ENCODE results near the gene ZNF692. TPM values are rescaled to one million over a fixed set of nuclear protein-coding genes. Genes with fewer than 3 reads are reported as not detected.

Gene ZNF692
- total and polyA plus RNA-seq, 7 donors: 13.4 to 30.8 (median 19.6) TPM

- WGBS, 3 donors: 93 to 96% (median 95%) methylated on average over 69 to 72 of the region's 72 CpGs
- no peak for ATAC-seq
- intact Hi-C loops (cut with DNase I): no loop called here
- no peak overlapping the region for H3K27ac ChIP-seq
- DNase-seq: no peak
- peaks cover 10% of the 10 kb centered on the region for H3K4me1 ChIP-seq
- H3K36me3 ChIP-seq (ENCODE audit: insufficient read depth in 1 of 2, low read depth in 1 of 2): peaks cover 25 to 75% of the 10 kb centered on the region in 2 donors
- no peaks in the 10 kb centered on the region for H3K27me3 ChIP-seq (ENCODE audit: insufficient read depth in 3 of 3, low read length in 2 of 3)
- H3K4me3 ChIP-seq: no peak overlapping the region
- TF ChIP-seq, protein P1, sequence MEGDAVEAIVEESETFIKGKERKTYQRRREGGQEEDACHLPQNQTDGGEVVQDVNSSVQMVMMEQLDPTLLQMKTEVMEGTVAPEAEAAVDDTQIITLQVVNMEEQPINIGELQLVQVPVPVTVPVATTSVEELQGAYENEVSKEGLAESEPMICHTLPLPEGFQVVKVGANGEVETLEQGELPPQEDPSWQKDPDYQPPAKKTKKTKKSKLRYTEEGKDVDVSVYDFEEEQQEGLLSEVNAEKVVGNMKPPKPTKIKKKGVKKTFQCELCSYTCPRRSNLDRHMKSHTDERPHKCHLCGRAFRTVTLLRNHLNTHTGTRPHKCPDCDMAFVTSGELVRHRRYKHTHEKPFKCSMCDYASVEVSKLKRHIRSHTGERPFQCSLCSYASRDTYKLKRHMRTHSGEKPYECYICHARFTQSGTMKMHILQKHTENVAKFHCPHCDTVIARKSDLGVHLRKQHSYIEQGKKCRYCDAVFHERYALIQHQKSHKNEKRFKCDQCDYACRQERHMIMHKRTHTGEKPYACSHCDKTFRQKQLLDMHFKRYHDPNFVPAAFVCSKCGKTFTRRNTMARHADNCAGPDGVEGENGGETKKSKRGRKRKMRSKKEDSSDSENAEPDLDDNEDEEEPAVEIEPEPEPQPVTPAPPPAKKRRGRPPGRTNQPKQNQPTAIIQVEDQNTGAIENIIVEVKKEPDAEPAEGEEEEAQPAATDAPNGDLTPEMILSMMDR (IDR thresholded peaks at IDR 0.05): no peak
- H3K9me3 ChIP-seq: no peaks in the 10 kb centered on the region
These were observed 10.8 kb downstream of the ZNF692 start for GRCh38 chr1:248847956-248848561.

DNA sequence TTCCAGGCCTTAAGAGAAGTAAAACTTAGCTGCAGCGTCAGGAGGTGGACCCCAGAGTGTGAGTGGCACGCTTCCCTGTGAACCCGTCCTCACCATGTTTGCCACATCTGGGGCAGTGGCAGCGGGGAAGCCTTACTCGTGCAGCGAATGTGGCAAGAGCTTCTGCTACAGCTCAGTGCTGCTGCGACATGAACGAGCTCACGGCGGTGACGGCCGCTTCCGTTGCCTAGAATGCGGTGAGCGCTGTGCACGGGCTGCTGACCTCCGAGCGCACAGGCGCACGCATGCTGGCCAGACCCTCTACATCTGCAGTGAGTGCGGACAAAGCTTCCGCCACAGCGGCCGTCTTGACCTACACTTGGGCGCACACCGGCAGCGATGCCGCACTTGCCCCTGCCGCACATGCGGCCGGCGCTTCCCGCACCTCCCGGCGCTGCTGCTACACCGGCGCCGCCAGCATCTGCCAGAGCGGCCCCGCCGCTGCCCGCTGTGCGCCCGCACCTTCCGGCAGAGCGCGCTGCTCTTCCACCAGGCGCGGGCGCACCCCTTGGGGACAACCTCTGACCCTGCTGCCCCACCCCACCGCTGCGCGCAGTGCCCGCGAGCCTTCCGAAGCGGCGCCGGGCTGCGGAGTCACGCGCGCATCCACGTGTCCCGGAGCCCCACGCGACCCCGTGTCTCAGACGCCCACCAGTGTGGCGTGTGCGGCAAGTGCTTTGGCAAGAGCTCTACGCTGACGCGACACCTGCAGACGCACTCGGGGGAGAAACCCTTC, 11.5 kb downstream of the ZNF692 start:
- H3K4me3 ChIP-seq: no peak overlapping the region
- intact Hi-C loops (cut with DNase I): no loop called here
- TF ChIP-seq, protein P1 (IDR thresholded peaks at IDR 0.05): no peak
- peaks cover 16% of the 10 kb centered on the region for H3K4me1 ChIP-seq
- ATAC-seq: no peak
- 90 to 93% (median 92%) methylated on average over 71 to 76 of the region's 76 CpGs for WGBS, 3 donors
- H3K27ac ChIP-seq: no peak overlapping the region
- H3K36me3 ChIP-seq (ENCODE audit: insufficient read depth in 1 of 2, low read depth in 1 of 2): peaks cover 25 to 75% of the 10 kb centered on the region in 2 donors
- H3K9me3 ChIP-seq: no peaks in the 10 kb centered on the region
- no peak for DNase-seq
- H3K27me3 ChIP-seq (ENCODE audit: insufficient read depth in 3 of 3, low read length in 2 of 3): no peaks in the 10 kb centered on the region

DNA sequence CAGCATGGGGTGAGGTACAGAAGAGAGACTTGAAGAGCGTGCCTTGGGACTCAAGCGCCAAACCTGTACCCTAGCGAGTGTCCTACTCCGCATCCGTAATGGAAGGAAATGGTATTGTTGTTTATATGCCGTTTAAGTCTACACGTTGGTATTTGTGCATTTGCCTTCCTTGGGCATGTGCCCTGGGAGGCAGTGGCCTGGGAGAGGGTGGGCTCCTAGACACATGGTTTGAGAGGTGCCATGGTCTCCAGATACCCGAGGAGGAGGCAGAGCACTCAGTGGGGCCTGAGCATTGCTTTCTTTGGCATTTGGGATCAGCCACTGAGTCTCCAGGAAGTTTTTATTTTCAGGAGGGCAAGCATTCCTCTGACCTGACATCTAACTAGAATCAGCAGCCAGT, 14.4 kb downstream of the ZNF692 start:
- H3K9me3 ChIP-seq: no peaks in the 10 kb centered on the region
- no peak for DNase-seq
- ATAC-seq: no peak
- H3K27me3 ChIP-seq (ENCODE audit: insufficient read depth in 3 of 3, low read length in 2 of 3): no peaks in the 10 kb centered on the region
- 82 to 89% (median 85%) methylated on average over 8 of the region's 8 CpGs for WGBS, 3 donors
- H3K36me3 ChIP-seq (ENCODE audit: insufficient read depth in 1 of 2, low read depth in 1 of 2): peaks cover 25 to 51% of the 10 kb centered on the region in 2 donors
- TF ChIP-seq, protein P1 (IDR thresholded peaks at IDR 0.05): no peak
- H3K27ac ChIP-seq: peak overlapping the region; percentile 72
- H3K4me3 ChIP-seq: no peak overlapping the region
- peaks cover 38% of the 10 kb centered on the region for H3K4me1 ChIP-seq
- intact Hi-C loops (cut with DNase I): no loop called here

- no peak for DNase-seq
- H3K4me1 ChIP-seq: peaks cover 43% of the 10 kb centered on the region
- ATAC-seq: peak in 3 of 4 donors; percentile 49 to 55 (median 49)
- no peaks in the 10 kb centered on the region for H3K9me3 ChIP-seq
- peaks cover 25 to 43% of the 10 kb centered on the region in 2 donors for H3K36me3 ChIP-seq (ENCODE audit: insufficient read depth in 1 of 2, low read depth in 1 of 2)
- WGBS, 3 donors: 53 to 79% (median 72%) methylated on average over 3 of the region's 3 CpGs
- no peaks in the 10 kb centered on the region for H3K27me3 ChIP-seq (ENCODE audit: insufficient read depth in 3 of 3, low read length in 2 of 3)
- intact Hi-C loops (cut with DNase I): no loop called here
- H3K4me3 ChIP-seq: no peak overlapping the region
- H3K27ac ChIP-seq: peak overlapping the region; percentile 72
- TF ChIP-seq, protein P1 (IDR thresholded peaks at IDR 0.05): no peak
These were observed 15.2 kb downstream of the ZNF692 start for GRCh38 chr1:248843687-248844086.

Data from psoas muscle (tissue), 8 donors.